PC-9 (cell line): Measurements from ENCODE around the gene RPL19. TPM values are rescaled to one million over a fixed set of nuclear protein-coding genes. Genes with fewer than 3 reads are reported as not detected.

ENCODE experiments used
- BruUV-seq: library from RNA; stranded (reverse); fragments of 400-500 nt; replicated peaks from 2 replicates; lab custom pipeline; 2021; lab: Mats Ljungman, UMichigan
- CTCF ChIA-PET: fragments of 300-600 bp; sonication (Branson Sonifier 250); formaldehyde crosslinking; loops from one replicate; lab custom pipeline; 2022; ENCODE audit warnings: antibody characterized with exemption; lab: Charles Lee
- POLR2A ChIA-PET: fragments of 300-600 bp; sonication (Branson Sonifier 250); formaldehyde crosslinking; loops from one replicate; lab custom pipeline; 2022; ENCODE audit warnings: antibody characterized with exemption; ENCODE audit not compliant: unreplicated experiment; lab: Charles Lee
- DNase-seq, 2 experiments: peaks; one replicate each; pipeline versions ENCODE4 v3.0.0 to v3.0.0-alpha.2; 2015 to 2022; ENCODE audit warnings: mixed read lengths in 1 of 2
- H2AFZ ChIP-seq: fragments of 200-600 bp; sonication (generic); 2 replicates; pipeline ENCODE4 v1.8.1; 2017; ENCODE audit warnings: antibody characterized with exemption
- H3F3A ChIP-seq: fragments of 200-600 bp; sonication (generic); 2 replicates; pipeline ENCODE4 v1.8.1; 2017; ENCODE audit warnings: antibody characterized with exemption, mild to moderate bottlenecking, low read depth; ENCODE audit not compliant: insufficient read depth
- H3K27ac ChIP-seq: fragments of 200-600 bp; sonication (generic); 2 replicates; pipeline ENCODE4 v1.6.1; 2016; ENCODE audit warnings: mixed run types
- H3K27me3 ChIP-seq: fragments of 200-600 bp; sonication (generic); 2 replicates; pipeline ENCODE4 v1.6.1; 2016; ENCODE audit warnings: low read depth, mixed run types; ENCODE audit not compliant: insufficient read depth
- H3K36me3 ChIP-seq: fragments of 200-600 bp; sonication (generic); 2 replicates; pipeline ENCODE4 v1.6.1; 2016; ENCODE audit warnings: low read depth, mixed run types
- H3K4me1 ChIP-seq: fragments of 200-600 bp; sonication (generic); replicated peaks from 2 replicates; pipeline ENCODE4 v1.6.1; 2016; ENCODE audit warnings: mixed run types; ENCODE audit not compliant: insufficient read depth
- H3K4me2 ChIP-seq: fragments of 200-600 bp; sonication (generic); 2 replicates; pipeline ENCODE4 v1.6.1; 2017; ENCODE audit warnings: mixed run types
- H3K4me3 ChIP-seq: fragments of 200-600 bp; sonication (generic); 2 replicates; pipeline ENCODE4 v1.6.1; 2016; ENCODE audit warnings: mixed run types
- H3K79me2 ChIP-seq: fragments of 200-600 bp; sonication (generic); 2 replicates; pipeline ENCODE4 v1.6.1; 2017; ENCODE audit warnings: low read depth, mixed run types
- H3K9me2 ChIP-seq: fragments of 200-600 bp; sonication (generic); 2 replicates; pipeline ENCODE4 v1.8.1; 2017; ENCODE audit warnings: mild to moderate bottlenecking; ENCODE audit not compliant: insufficient read depth
- H3K9me3 ChIP-seq: fragments of 200-600 bp; sonication (generic); 2 replicates; pipeline ENCODE4 v1.8.1; 2016; ENCODE audit warnings: low read depth; ENCODE audit not compliant: insufficient read depth
- H4K20me1 ChIP-seq: fragments of 200-600 bp; sonication (generic); 2 replicates; pipeline ENCODE4 v1.8.1; 2017; ENCODE audit not compliant: insufficient read depth
- CTCF ChIP-seq: fragments of 200-600 bp; sonication (generic); conservative IDR thresholded peaks from 2 replicates; pipeline ENCODE4 v1.6.1; 2017; ENCODE audit warnings: mixed run types, antibody characterized with exemption, mild to moderate bottlenecking, moderate library complexity
- EZH2 ChIP-seq: fragments of 200-600 bp; sonication (generic); IDR thresholded peaks from 2 replicates; pipeline ENCODE4 v1.8.0; 2017; ENCODE audit warnings: antibody characterized with exemption, low read depth
- intact Hi-C: fragments of 100-400 bp; cut with micrococcal nuclease; formaldehyde crosslinking; loops from one replicate; pipeline ENCODE4 v1.10.0; 2022; ENCODE audit not compliant: unreplicated experiment
- total RNA-seq: library from RNA; stranded (reverse); gene quantifications from 2 replicates; pipeline ENCODE4 v1.2.3, GENCODE V29; 2021

RPL19 gene
- total RNA-seq, 1 experiment from 2014 or later = 1,670 TPM

GRCh38 chr17:39208893-39209292 is 8.8 kb downstream of the RPL19 start:
- POLR2A ChIA-PET = no interaction called here
- CTCF ChIA-PET = interaction anchor here (0.6 kb wide), 1 partner anchor 36 kb away, joined by 4 read pairs; no protein-coding TSS in a partner anchor
- Histone ChIP-seq H3K27ac (no peak overlapping the region), H3K9me2 (no peaks in the 10 kb centered on the region), H3K4me3 (no peak overlapping the region), H4K20me1 (peaks cover 14% of the 10 kb centered on the region), H3K9me3 (no peaks in the 10 kb centered on the region), H2AFZ (no peak overlapping the region), H3K4me1 (no peaks in the 10 kb centered on the region), H3K4me2 (no peak overlapping the region), H3F3A (peaks cover 41% of the 10 kb centered on the region), H3K36me3 (peaks cover 1% of the 10 kb centered on the region), H3K27me3 (no peaks in the 10 kb centered on the region), H3K79me2 (0 out of 2 replicates have a peak, but pooled peaks cover under 1% of the 10 kb centered on the region)
- DNase-seq = no peak
- intact Hi-C loops = loop anchor here (5.0 kb wide), 1 partner anchor 413 kb away; no protein-coding TSS in a partner anchor
- no peak for TF ChIP-seq CTCF
- BruUV-seq = no TSS peak

- TF ChIP-seq CTCF = no peak
- TF ChIP-seq EZH2 = no peak
- Histone ChIP-seq H3F3A (peaks cover 35% of the 10 kb centered on the region), H2AFZ (no peak overlapping the region), H3K9me3 (no peaks in the 10 kb centered on the region), H3K9me2 (no peaks in the 10 kb centered on the region), H3K36me3 (no peaks in the 10 kb centered on the region; the same call in 1 of the 2 replicates), H3K79me2 (no peaks in the 10 kb centered on the region), H4K20me1 (peaks cover 8% of the 10 kb centered on the region), H3K27ac (no peak overlapping the region), H3K4me2 (no peak overlapping the region), H3K27me3 (no peaks in the 10 kb centered on the region), H3K4me1 (no peaks in the 10 kb centered on the region), H3K4me3 (no peak overlapping the region)
- no TSS peak for BruUV-seq
- ChIA-PET POLR2A (no interaction called here), CTCF (interaction anchor here (0.6 kb wide), 1 partner anchor 35 kb away, joined by 4 read pairs; no protein-coding TSS in a partner anchor)
- intact Hi-C loops = loop anchor here (5.0 kb wide), 1 partner anchor 413 kb away; no protein-coding TSS in a partner anchor
- DNase-seq = no peak
Measured at GRCh38 chr17:39209317-39210092, 9.4 kb downstream of the RPL19 start.

GRCh38 chr17:39210093-39210434 is 10.0 kb downstream of the RPL19 start:
- no peaks in the 10 kb centered on the region for H3K79me2 ChIP-seq
- DNase-seq = no peak
- H3K4me2 ChIP-seq = no peak overlapping the region
- TF ChIP-seq CTCF = no peak
- TF ChIP-seq EZH2 = no peak
- no peaks in the 10 kb centered on the region for H3K27me3 ChIP-seq
- no peak overlapping the region for H2AFZ ChIP-seq
- peaks cover 3% of the 10 kb centered on the region for H4K20me1 ChIP-seq
- H3K4me3 ChIP-seq = no peak overlapping the region
- no peaks in the 10 kb centered on the region for H3K4me1 ChIP-seq
- no peaks in the 10 kb centered on the region for H3K36me3 ChIP-seq
- peaks cover 30% of the 10 kb centered on the region for H3F3A ChIP-seq
- H3K9me2 ChIP-seq = no peaks in the 10 kb centered on the region
- H3K27ac ChIP-seq = no peak overlapping the region
- no peaks in the 10 kb centered on the region for H3K9me3 ChIP-seq
- no TSS peak for BruUV-seq
- intact Hi-C loops = no loop called here
- POLR2A ChIA-PET = no interaction called here
- CTCF ChIA-PET = no interaction called here
